GM23248 (cell line): ENCODE results near the gene RNASE8. TPM values are rescaled to one million over a fixed set of nuclear protein-coding genes. Genes with fewer than 3 reads are reported as not detected.

Source experiments
- DNase-seq: peaks from one replicate; pipeline ENCODE4 v3.0.0-alpha.2; 2015
- H2AFZ ChIP-seq: fragments of 200-600 bp; sonication (generic); 2 replicates; pipeline ENCODE4 v1.6.1; 2016; ENCODE audit warnings: antibody characterized with exemption
- H3F3A ChIP-seq: fragments of 200-600 bp; sonication (generic); 2 replicates; pipeline ENCODE4 v1.6.1; 2016; ENCODE audit warnings: mild to moderate bottlenecking, antibody characterized with exemption, mixed run types; ENCODE audit not compliant: insufficient read depth
- H3K27ac ChIP-seq: fragments of 200-600 bp; sonication (generic); 2 replicates; pipeline ENCODE4 v1.5.1; 2016; ENCODE audit warnings: mild to moderate bottlenecking
- H3K27me3 ChIP-seq: fragments of 200-600 bp; sonication (generic); replicated peaks from 2 replicates; pipeline ENCODE4 v1.6.1; 2016; ENCODE audit warnings: mild to moderate bottlenecking; ENCODE audit not compliant: insufficient read depth
- H3K36me3 ChIP-seq: fragments of 200-600 bp; sonication (generic); 2 replicates; pipeline ENCODE4 v1.6.1; 2016; ENCODE audit warnings: low read depth, mild to moderate bottlenecking
- H3K4me1 ChIP-seq: fragments of 200-600 bp; sonication (generic); 2 replicates; pipeline ENCODE4 v1.6.1; 2016; ENCODE audit warnings: mild to moderate bottlenecking; ENCODE audit not compliant: insufficient read depth
- H3K4me2 ChIP-seq: fragments of 200-600 bp; sonication (generic); one replicate; pipeline ENCODE4 v1.6.1; 2016; ENCODE audit warnings: mild to moderate bottlenecking; ENCODE audit not compliant: unreplicated experiment
- H3K4me3 ChIP-seq: fragments of 200-600 bp; sonication (generic); 2 replicates; pipeline ENCODE4 v1.5.1; 2016; ENCODE audit warnings: mild to moderate bottlenecking
- H3K79me2 ChIP-seq: fragments of 200-600 bp; sonication (generic); 2 replicates; pipeline ENCODE4 v1.6.1; 2016; ENCODE audit warnings: mild to moderate bottlenecking; ENCODE audit not compliant: insufficient read depth
- H3K9ac ChIP-seq: fragments of 200-600 bp; sonication (generic); 2 replicates; pipeline ENCODE4 v1.6.1; 2016; ENCODE audit warnings: mild to moderate bottlenecking
- H3K9me2 ChIP-seq: fragments of 200-600 bp; sonication (generic); 2 replicates; pipeline ENCODE4 v1.6.1; 2016; ENCODE audit warnings: mixed run types, mild to moderate bottlenecking, moderate library complexity; ENCODE audit not compliant: insufficient read depth
- H3K9me3 ChIP-seq: fragments of 200-600 bp; sonication (generic); one replicate; pipeline ENCODE4 v1.6.1; 2017; ENCODE audit warnings: low read depth
- H4K20me1 ChIP-seq: fragments of 200-600 bp; sonication (generic); 2 replicates; pipeline ENCODE4 v1.6.0; 2016; ENCODE audit not compliant: insufficient read depth
- EZH2 ChIP-seq: fragments of 200-600 bp; sonication (generic); IDR thresholded peaks from 2 replicates; pipeline ENCODE4 v1.6.1; 2018; ENCODE audit warnings: antibody characterized with exemption, mild to moderate bottlenecking; ENCODE audit not compliant: insufficient read depth, poor library complexity, severe bottlenecking
- EZH2phosphoT487 ChIP-seq: fragments of 200-600 bp; sonication (generic); IDR thresholded peaks from 2 replicates; pipeline ENCODE4 v1.6.1; 2018; ENCODE audit warnings: antibody characterized with exemption, moderate library complexity, mild to moderate bottlenecking, low read depth; ENCODE audit not compliant: insufficient read depth
- WGBS, 2 experiments: methylation state at CpG; one replicate each; pipeline ENCODE4 v1.1.6; 2015 to 2017; ENCODE audit warnings: low lambda C conversion rate in 2 of 2, low coverage in 1 of 2; ENCODE audit errors: missing lambda C conversion rate in 2 of 2; 5-methylcytosine and 5-hydroxymethylcytosine counted together
- in situ Hi-C: fragments of 300-500 bp; cut with MboI; formaldehyde crosslinking; loops from 2 replicates; pipeline ENCODE4 v1.15.0; 2020
- polyA plus RNA-seq: library from polyadenylated mRNA; unstranded; fragments of >200 nt; fragmentation: Nextera tagmentation; extraction: Ambion mirVana; gene quantifications from 2 replicates; pipeline ENCODE4 v1.2.1, GENCODE V29; 2016
- total RNA-seq: library from RNA; depleted of rRNA; stranded (reverse); fragments of >200 nt; shearing (Covaris generic); gene quantifications from 2 replicates; pipeline ENCODE4 v1.2.3, GENCODE V29; 2014

RNASE8 gene
- total and polyA plus RNA-seq, 2 experiments from 2014 or later = not detected

GRCh38 chr14:21047378-21047781 is 10.2 kb upstream of the RNASE8 start:
- H3K27me3 ChIP-seq = no peaks in the 10 kb centered on the region
- TF ChIP-seq EZH2 = no peak
- no peak for TF ChIP-seq EZH2phosphoT487
- H4K20me1 ChIP-seq = no peaks in the 10 kb centered on the region
- H3K4me1 ChIP-seq = peaks cover 33% of the 10 kb centered on the region
- H3K36me3 ChIP-seq = no peaks in the 10 kb centered on the region
- H3K9me3 ChIP-seq = no peaks in the 10 kb centered on the region
- peak overlapping the region; percentile 54 for H3K27ac ChIP-seq
- no peaks in the 10 kb centered on the region for H3K79me2 ChIP-seq
- DNase-seq = peak; percentile 63
- H3K4me3 ChIP-seq = no peak overlapping the region
- H2AFZ ChIP-seq = peak overlapping the region; percentile 43; the same call in 1 of the 2 replicates
- no peak overlapping the region for H3K9ac ChIP-seq
- in situ Hi-C loops = no loop called here
- H3K9me2 ChIP-seq = no peaks in the 10 kb centered on the region
- peaks cover 33% of the 10 kb centered on the region for H3F3A ChIP-seq
- 31 to 35% methylated on average over 2 of the region's 2 CpGs for WGBS, 2 experiments
- peak overlapping the region; percentile 19 for H3K4me2 ChIP-seq

- Histone ChIP-seq H4K20me1 (no peaks in the 10 kb centered on the region), H3K9me2 (no peaks in the 10 kb centered on the region), H3K36me3 (no peaks in the 10 kb centered on the region), H3K4me1 (peaks cover 33% of the 10 kb centered on the region), H3K9me3 (no peaks in the 10 kb centered on the region), H3K27ac (peak overlapping the region; percentile 40), H3K9ac (no peak overlapping the region), H3K4me2 (peak overlapping the region; percentile 49), H3K27me3 (no peaks in the 10 kb centered on the region), H3K4me3 (no peak overlapping the region), H3K79me2 (no peaks in the 10 kb centered on the region), H2AFZ (no peak overlapping the region), H3F3A (peaks cover 33% of the 10 kb centered on the region)
- 79 to 82% methylated on average over 2 of the region's 2 CpGs for WGBS, 2 experiments
- DNase-seq = no peak
- no peak for TF ChIP-seq EZH2phosphoT487
- no peak for TF ChIP-seq EZH2
- in situ Hi-C loops = no loop called here
Observed at GRCh38 chr14:21048638-21049037, 9.0 kb upstream of the RNASE8 start.

GRCh38 chr14:21049271-21049673 is 8.3 kb upstream of the RNASE8 start:
- H3K9me3 ChIP-seq = no peaks in the 10 kb centered on the region
- no peak overlapping the region for H3K9ac ChIP-seq
- whole genome bisulfite sequencing, 2 experiments = 35 to 43% methylated on average over 3 of the region's 3 CpGs
- H3K79me2 ChIP-seq = no peaks in the 10 kb centered on the region
- H4K20me1 ChIP-seq = no peaks in the 10 kb centered on the region
- peaks cover 33% of the 10 kb centered on the region for H3K4me1 ChIP-seq
- in situ Hi-C loops = no loop called here
- H3K4me2 ChIP-seq = peak overlapping the region; percentile 49
- no peak overlapping the region for H2AFZ ChIP-seq
- 0 out of 2 replicates have a peak overlapping the region, but pooled peaks have one; percentile 28 for H3K4me3 ChIP-seq
- no peak for TF ChIP-seq EZH2phosphoT487
- no peak for TF ChIP-seq EZH2
- H3K36me3 ChIP-seq = no peaks in the 10 kb centered on the region
- H3F3A ChIP-seq = peaks cover 33% of the 10 kb centered on the region
- peak; percentile 86 for DNase-seq
- H3K27me3 ChIP-seq = no peaks in the 10 kb centered on the region
- peak overlapping the region; percentile 40 for H3K27ac ChIP-seq
- H3K9me2 ChIP-seq = no peaks in the 10 kb centered on the region

GRCh38 chr14:21050597-21050996 is 7.0 kb upstream of the RNASE8 start:
- Histone ChIP-seq H3K9me3 (no peaks in the 10 kb centered on the region), H3K27me3 (no peaks in the 10 kb centered on the region), H3F3A (peaks cover 33% of the 10 kb centered on the region), H4K20me1 (no peaks in the 10 kb centered on the region), H3K9ac (no peak overlapping the region), H3K4me1 (peaks cover 33% of the 10 kb centered on the region), H2AFZ (no peak overlapping the region), H3K4me3 (no peak overlapping the region), H3K79me2 (no peaks in the 10 kb centered on the region), H3K36me3 (no peaks in the 10 kb centered on the region), H3K4me2 (no peak overlapping the region), H3K9me2 (no peaks in the 10 kb centered on the region), H3K27ac (no peak overlapping the region)
- in situ Hi-C loops = no loop called here
- TF ChIP-seq EZH2 (no peak), EZH2phosphoT487 (no peak)
- 65 to 74% methylated on average over 3 of the region's 3 CpGs for WGBS, 2 experiments
- no peak for DNase-seq
